Activated naive CD8-positive, alpha-beta T cell (primary cell): ENCODE measurements around the gene ZSWIM5.

Source experiments
- H3K27ac Mint-ChIP-seq: one replicate; pipeline ENCODE4 v1.8.0; 2021; ENCODE audit warnings: mixed read lengths
- H3K27me3 Mint-ChIP-seq: one replicate; pipeline ENCODE4 v1.8.0; 2021; ENCODE audit warnings: mixed read lengths
- H3K36me3 Mint-ChIP-seq: one replicate; pipeline ENCODE4 v1.8.0; 2021; ENCODE audit warnings: mixed read lengths
- H3K4me1 Mint-ChIP-seq: one replicate; pipeline ENCODE4 v1.8.0; 2021; ENCODE audit warnings: low read depth, mixed read lengths
- H3K4me3 Mint-ChIP-seq: one replicate; pipeline ENCODE4 v1.8.0; 2021; ENCODE audit warnings: mild to moderate bottlenecking, mixed read lengths
- H3K9me3 Mint-ChIP-seq: one replicate; pipeline ENCODE4 v1.8.0; 2021; ENCODE audit warnings: low read depth, mixed read lengths

The ZSWIM5 gene

DNA sequence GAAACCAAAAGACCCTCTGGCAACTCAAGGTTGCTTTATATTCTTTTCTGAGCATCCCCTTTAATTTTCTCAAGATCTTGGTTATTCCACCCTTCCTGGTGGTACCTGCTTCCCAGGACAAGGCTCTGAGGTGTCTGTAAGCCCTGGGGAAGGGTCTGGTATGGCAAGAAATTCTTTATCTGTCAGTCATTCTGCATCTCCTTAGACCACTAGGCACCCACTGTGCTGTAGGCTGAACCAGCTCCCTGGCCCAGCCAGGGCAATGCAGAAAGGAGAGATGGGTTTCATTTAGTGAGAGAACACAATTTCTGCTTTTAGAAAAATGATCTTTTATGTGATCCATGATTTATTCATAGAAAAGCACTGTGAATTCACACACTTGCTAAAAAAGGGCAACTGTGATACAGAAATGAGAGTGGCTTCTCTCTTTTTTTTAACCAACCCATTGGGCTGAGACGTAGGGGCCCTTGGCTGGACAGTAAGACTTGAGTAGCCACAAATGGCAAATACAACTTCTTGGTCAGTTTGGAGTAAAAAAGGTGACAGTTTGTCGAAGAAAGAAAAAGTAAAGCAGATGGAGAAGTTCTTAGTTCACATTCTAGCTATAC, 190.2 kb downstream of the ZSWIM5 start:
- H3K4me1 Mint-ChIP-seq: peaks cover 25% of the 10 kb centered on the region
- peaks cover 4% of the 10 kb centered on the region for H3K36me3 Mint-ChIP-seq
- no peak overlapping the region for H3K27ac Mint-ChIP-seq
- no peaks in the 10 kb centered on the region for H3K27me3 Mint-ChIP-seq
- H3K4me3 Mint-ChIP-seq: no peak overlapping the region
- no peaks in the 10 kb centered on the region for H3K9me3 Mint-ChIP-seq

DNA sequence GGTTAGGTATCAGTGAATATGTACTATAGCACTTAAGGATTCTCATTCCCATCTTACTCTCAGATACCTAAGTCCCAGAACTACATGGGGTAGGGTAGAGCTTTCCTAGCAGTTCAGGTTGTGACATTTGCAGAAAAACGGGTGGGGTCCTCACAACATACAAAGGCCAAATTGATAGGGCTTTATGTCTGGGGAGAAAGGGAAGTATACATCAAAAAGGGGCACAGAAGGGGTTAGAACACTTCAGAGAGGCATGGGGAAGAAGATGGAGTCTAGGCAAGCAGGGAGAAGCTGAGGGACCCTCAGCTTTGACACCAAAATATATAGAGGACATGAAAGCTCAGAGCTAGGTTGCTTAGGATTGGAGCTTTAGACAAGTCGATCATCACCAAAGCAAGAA, 190.7 kb downstream of the ZSWIM5 start:
- Mint-ChIP-seq H3K27ac (no peak overlapping the region), H3K9me3 (no peaks in the 10 kb centered on the region), H3K36me3 (peaks cover 4% of the 10 kb centered on the region), H3K4me1 (peaks cover 25% of the 10 kb centered on the region), H3K27me3 (no peaks in the 10 kb centered on the region), H3K4me3 (no peak overlapping the region)

GRCh38 chr1:45014321-45015028, 191.9 kb downstream of the ZSWIM5 start:
- H3K4me1 Mint-ChIP-seq: peaks cover 34% of the 10 kb centered on the region
- no peaks in the 10 kb centered on the region for H3K9me3 Mint-ChIP-seq
- no peaks in the 10 kb centered on the region for H3K27me3 Mint-ChIP-seq
- peak overlapping the region; percentile 62 for H3K27ac Mint-ChIP-seq
- peaks cover 4% of the 10 kb centered on the region for H3K36me3 Mint-ChIP-seq
- peak overlapping the region; percentile 87 for H3K4me3 Mint-ChIP-seq

DNA sequence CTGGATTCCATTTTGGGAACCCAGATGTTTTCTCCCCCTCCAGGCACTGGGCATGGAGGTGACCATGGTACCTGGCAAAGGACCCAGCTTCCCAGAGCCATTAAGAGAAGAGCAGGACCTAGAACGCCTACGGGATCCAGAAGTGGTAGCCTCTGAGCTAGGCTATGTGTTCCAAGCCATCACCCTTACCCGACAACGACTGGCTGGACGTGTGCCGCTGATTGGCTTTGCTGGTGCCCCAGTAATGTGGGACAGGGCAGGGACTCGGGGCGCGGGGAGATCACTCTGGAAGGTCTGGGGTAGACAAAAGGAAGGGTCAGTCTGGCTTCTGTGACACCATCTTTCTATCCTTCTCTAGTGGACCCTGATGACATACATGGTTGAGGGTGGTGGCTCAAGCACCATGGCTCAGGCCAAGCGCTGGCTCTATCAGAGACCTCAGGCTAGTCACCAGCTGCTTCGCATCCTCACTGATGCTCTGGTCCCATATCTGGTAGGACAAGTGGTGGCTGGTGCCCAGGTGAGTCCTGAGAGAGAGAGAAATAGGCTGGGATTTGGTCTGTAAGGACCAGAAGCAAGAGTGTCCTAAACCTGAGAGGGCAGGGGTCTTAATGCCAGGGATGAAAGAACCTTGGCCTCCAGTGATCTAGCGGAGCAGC, 192.7 kb downstream of the ZSWIM5 start:
- H3K36me3 Mint-ChIP-seq: peaks cover 4% of the 10 kb centered on the region
- peaks cover 42% of the 10 kb centered on the region for H3K4me1 Mint-ChIP-seq
- no peak overlapping the region for H3K27ac Mint-ChIP-seq
- no peaks in the 10 kb centered on the region for H3K27me3 Mint-ChIP-seq
- peak overlapping the region; percentile 87 for H3K4me3 Mint-ChIP-seq
- H3K9me3 Mint-ChIP-seq: no peaks in the 10 kb centered on the region

- Mint-ChIP-seq H3K27me3 (no peaks in the 10 kb centered on the region), H3K27ac (peak overlapping the region; percentile 89), H3K4me3 (peak overlapping the region; percentile 87), H3K36me3 (peaks cover 4% of the 10 kb centered on the region), H3K9me3 (no peaks in the 10 kb centered on the region), H3K4me1 (peaks cover 43% of the 10 kb centered on the region)
These were observed 193.6 kb downstream of the ZSWIM5 start for GRCh38 chr1:45012639-45013278.

GRCh38 chr1:45011837-45012638, 194.4 kb downstream of the ZSWIM5 start, which contains the start of gene UROD:
TSS of gene UROD (plus strand) at chr1:45012254. CDS start at chr1:45012266, 12 bp downstream.
- Mint-ChIP-seq H3K9me3 (no peaks in the 10 kb centered on the region), H3K27me3 (no peaks in the 10 kb centered on the region), H3K27ac (peak within 1 kb of the TSS; percentile 89), H3K36me3 (peaks cover 4% of the 10 kb centered on the region), H3K4me1 (peaks cover 43% of the 10 kb centered on the region), H3K4me3 (peak within 1 kb of the TSS; percentile 87)

DNA sequence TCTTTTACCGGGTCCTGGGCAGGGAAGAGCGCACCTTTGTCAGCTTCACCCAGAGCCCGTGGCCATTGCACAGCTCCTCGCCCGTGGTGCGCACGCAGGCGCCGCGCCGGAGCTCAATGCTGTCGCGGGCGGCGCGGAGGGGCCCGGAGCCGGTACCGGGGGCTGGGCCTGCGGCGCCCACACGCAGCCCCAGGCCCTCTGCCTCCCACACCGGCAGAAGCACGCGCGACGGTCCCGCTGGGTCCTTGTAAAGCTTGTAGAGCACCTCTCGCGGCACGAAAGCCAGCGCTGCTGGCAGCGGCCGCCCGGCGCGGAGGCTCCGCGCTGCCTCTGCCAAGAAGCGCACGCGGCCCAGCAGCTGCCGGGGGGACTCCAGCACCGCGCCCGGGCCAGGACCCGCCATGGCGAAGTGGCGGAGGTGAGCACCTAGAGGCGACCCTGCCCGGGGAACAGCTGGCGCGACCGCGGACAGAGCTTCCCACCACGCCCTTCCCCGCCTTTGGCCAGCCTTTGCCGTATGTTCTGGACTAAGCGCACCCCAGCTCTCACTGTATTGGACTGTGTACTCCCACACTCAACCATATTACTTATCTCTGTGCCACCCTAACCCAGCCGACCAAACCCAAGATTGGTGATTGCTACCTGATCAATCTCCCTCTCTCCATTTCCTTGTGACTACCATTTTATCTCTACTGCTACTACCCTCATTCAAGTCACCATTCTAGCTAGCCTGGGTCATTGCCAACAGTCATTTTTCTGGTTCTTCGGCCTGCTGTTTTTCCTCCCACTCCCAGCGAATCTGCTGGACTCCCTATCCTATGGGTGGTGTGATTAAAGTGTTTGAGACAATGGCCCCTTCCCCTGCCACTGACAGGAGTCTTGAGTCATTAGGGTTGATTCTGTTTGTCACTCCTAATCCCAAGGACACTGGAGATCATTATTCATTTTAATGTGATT, 195.3 kb downstream of the ZSWIM5 start, which contains the start of gene HECTD3:
TSS of gene HECTD3 (minus strand) at position 470 of the 957 bp plus-strand sequence. CDS start at position 403, 67 bp downstream.
- Mint-ChIP-seq H3K4me1 (peaks cover 43% of the 10 kb centered on the region), H3K27ac (peak within 1 kb of the TSS; percentile 89), H3K36me3 (peaks cover 4% of the 10 kb centered on the region), H3K9me3 (no peaks in the 10 kb centered on the region), H3K27me3 (no peaks in the 10 kb centered on the region), H3K4me3 (peak within 1 kb of the TSS; percentile 88)

- H3K9me3 Mint-ChIP-seq: no peaks in the 10 kb centered on the region
- peak overlapping the region; percentile 61 for H3K27ac Mint-ChIP-seq
- no peaks in the 10 kb centered on the region for H3K27me3 Mint-ChIP-seq
- peaks cover 4% of the 10 kb centered on the region for H3K36me3 Mint-ChIP-seq
- peaks cover 43% of the 10 kb centered on the region for H3K4me1 Mint-ChIP-seq
- H3K4me3 Mint-ChIP-seq: peak overlapping the region; percentile 88
These were observed 196.2 kb downstream of the ZSWIM5 start for GRCh38 chr1:45009956-45010854.

- Mint-ChIP-seq H3K4me3 (peak overlapping the region; percentile 88), H3K27ac (no peak overlapping the region), H3K9me3 (no peaks in the 10 kb centered on the region), H3K36me3 (peaks cover 2% of the 10 kb centered on the region), H3K27me3 (no peaks in the 10 kb centered on the region), H3K4me1 (peaks cover 38% of the 10 kb centered on the region)
These were observed 197.0 kb downstream of the ZSWIM5 start for GRCh38 chr1:45009296-45009865.

DNA sequence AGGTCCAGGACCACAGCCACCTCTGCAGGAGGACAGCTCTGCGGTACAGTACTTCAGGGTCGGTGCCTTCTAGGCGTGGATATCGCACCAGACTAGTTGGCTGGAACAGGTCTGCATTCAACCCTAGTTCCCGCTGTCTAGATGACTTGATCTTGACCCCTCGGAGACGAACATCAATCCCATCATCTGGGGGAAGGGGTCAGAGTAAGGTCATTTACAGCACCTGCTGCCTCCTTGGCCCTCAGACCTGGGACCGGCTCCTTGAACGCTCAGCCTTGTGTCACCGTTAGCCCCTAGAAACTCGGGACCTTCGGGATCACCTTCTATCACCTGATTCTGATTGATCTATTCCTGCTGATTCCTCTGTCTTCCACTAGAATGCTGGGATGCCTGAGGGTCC, 197.9 kb downstream of the ZSWIM5 start:
- Mint-ChIP-seq H3K4me3 (no peak overlapping the region), H3K27me3 (no peaks in the 10 kb centered on the region), H3K27ac (no peak overlapping the region), H3K36me3 (no peaks in the 10 kb centered on the region), H3K9me3 (no peaks in the 10 kb centered on the region), H3K4me1 (peaks cover 31% of the 10 kb centered on the region)

DNA sequence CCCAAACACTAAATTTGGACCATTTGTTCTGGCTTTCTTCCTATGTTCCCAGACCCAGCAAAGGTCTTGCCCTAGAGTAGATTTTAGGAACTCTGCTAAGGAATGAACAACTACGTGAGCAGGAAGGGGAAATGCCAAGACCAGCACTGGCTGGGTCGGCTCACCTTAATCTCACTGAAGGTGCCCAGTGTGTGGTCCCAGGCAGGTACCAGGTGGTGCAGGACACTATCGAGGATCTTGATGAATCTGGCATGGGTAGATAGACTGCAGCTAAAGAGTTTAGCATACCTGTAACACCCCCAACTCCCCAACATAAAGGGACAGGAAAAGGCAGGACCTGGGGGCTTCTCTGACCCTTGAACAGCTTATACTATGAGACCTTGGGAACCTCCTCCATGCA, 198.3 kb downstream of the ZSWIM5 start:
- Mint-ChIP-seq H3K36me3 (no peaks in the 10 kb centered on the region), H3K27me3 (no peaks in the 10 kb centered on the region), H3K4me3 (no peak overlapping the region), H3K27ac (no peak overlapping the region), H3K4me1 (peaks cover 27% of the 10 kb centered on the region), H3K9me3 (no peaks in the 10 kb centered on the region)

- Mint-ChIP-seq H3K4me1 (peaks cover 28% of the 10 kb centered on the region), H3K27ac (no peak overlapping the region), H3K36me3 (peaks cover 4% of the 10 kb centered on the region), H3K4me3 (no peak overlapping the region), H3K27me3 (no peaks in the 10 kb centered on the region), H3K9me3 (no peaks in the 10 kb centered on the region)
These were observed 199.1 kb downstream of the ZSWIM5 start for GRCh38 chr1:45007311-45007710.
